ENCODE data around the gene SAP130.

The SAP130 gene

DNA sequence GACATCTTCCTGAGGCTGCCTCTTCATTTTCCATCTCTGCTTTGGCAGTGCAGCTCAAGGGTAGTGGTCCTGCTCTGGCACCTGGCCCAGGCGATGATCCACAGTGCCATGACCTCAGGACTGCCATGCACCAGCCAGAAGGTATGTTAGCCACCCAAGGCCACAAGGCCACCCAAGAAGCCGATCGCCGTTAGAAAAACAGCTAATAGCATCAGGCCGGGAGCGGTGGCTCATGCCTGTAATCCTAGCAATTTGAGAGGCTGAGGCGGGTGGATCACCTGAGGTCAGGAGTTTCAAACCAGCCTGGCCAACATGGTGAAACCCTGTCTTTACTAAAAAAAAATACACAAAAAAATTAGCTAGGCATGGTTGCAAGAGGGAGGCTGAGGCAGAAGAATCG is 34.7 kb upstream of the SAP130 start:
- Histone ChIP-seq H3K4me3 (ENCODE audit: low read depth, low read length) (no peak overlapping the region), H3K27me3 (no peaks in the 10 kb centered on the region), H3K4me1 (no peaks in the 10 kb centered on the region), H3K36me3 (no peaks in the 10 kb centered on the region), H3K9me3 (no peaks in the 10 kb centered on the region)
- no peak for DNase-seq
- TF ChIP-seq, protein P1, sequence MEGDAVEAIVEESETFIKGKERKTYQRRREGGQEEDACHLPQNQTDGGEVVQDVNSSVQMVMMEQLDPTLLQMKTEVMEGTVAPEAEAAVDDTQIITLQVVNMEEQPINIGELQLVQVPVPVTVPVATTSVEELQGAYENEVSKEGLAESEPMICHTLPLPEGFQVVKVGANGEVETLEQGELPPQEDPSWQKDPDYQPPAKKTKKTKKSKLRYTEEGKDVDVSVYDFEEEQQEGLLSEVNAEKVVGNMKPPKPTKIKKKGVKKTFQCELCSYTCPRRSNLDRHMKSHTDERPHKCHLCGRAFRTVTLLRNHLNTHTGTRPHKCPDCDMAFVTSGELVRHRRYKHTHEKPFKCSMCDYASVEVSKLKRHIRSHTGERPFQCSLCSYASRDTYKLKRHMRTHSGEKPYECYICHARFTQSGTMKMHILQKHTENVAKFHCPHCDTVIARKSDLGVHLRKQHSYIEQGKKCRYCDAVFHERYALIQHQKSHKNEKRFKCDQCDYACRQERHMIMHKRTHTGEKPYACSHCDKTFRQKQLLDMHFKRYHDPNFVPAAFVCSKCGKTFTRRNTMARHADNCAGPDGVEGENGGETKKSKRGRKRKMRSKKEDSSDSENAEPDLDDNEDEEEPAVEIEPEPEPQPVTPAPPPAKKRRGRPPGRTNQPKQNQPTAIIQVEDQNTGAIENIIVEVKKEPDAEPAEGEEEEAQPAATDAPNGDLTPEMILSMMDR (IDR thresholded peaks at IDR 0.05; ENCODE audit: low read depth, low read length), result no peak

DNA sequence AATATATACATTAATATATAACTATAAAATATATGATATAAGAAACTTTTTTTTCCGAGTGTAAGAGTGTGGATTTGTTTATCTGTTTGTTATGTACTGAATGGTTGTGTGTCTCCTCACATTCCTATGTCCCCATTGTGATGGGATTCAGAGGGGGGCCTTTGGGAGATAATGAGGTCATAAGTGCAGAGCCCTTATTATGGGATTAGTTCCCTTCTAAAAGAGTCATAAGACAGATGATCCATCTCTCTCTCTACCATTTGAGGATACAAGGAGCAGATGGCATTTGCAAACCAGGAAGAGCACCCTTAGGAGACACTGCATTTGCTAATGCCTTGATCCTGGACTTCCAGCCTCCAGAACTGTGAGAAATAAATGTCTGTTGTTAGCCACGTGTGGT is 30.3 kb upstream of the SAP130 start:
- no peaks in the 10 kb centered on the region for H3K9me3 ChIP-seq
- no peaks in the 10 kb centered on the region for H3K4me1 ChIP-seq
- no peaks in the 10 kb centered on the region for H3K36me3 ChIP-seq
- no peak for DNase-seq
- TF ChIP-seq, protein P1 (IDR thresholded peaks at IDR 0.05; ENCODE audit: low read depth, low read length), result no peak
- H3K4me3 ChIP-seq (ENCODE audit: low read depth, low read length), result no peak overlapping the region
- no peaks in the 10 kb centered on the region for H3K27me3 ChIP-seq

DNA sequence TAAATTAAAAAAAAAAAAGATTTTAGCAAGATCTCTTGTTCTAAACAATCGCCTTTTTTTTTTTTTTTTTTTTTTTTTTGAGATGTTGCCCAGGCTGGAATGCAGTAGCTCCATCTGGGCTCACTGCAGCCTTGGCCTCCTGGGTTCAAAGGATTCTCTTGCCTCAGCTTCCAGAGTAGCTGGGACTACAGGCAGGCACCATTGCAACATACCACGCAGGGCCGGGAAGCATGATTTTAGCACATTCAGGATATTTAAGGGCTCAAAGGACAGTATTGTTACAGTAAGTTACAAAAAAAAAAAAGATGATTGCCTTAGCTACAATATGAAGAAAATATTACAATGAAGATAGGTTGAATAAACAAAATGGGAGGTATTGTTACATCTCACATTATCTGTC is 29.5 kb upstream of the SAP130 start:
- Histone ChIP-seq H3K4me1 (no peaks in the 10 kb centered on the region), H3K27me3 (no peaks in the 10 kb centered on the region), H3K4me3 (ENCODE audit: low read depth, low read length) (no peak overlapping the region), H3K9me3 (no peaks in the 10 kb centered on the region), H3K36me3 (no peaks in the 10 kb centered on the region)
- TF ChIP-seq, protein P1 (IDR thresholded peaks at IDR 0.05; ENCODE audit: low read depth, low read length), result no peak
- DNase-seq, result no peak

DNA sequence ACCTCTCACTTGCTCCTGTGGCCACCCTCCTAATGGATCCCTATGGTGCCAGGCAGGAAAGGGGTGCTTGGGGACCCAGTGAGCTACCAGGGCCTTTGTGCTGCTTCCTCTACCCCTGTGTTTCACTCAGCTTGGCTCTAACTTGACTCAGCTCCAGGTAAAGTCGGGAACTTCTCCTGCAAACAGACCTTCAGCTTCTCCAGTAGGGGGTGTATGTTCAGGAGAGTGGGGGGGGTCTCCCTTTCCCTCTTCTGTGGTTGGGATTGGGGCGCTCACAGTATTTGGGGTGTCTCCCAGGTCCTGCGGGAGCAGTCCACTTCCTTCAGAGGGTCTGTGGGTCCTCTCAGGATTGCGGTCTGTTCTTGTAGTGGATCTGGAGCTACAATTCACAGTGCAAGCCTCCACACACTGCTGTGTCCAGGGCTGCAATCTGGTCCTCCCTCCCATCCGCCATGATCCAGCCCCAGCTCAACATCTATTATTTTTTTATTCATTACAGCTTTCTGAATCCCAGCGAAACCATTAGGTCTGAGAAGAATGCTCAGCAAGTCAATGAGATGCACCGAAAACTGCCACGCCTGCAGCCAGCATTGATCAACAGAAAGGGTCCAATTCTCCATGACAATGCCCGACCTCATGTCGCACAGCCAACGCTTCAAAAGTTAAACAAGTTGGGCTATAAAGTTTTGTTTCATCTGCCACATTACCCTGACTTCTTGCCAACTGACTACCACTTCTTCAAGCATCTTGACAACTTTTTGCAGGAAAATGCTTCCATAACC is 26.4 kb upstream of the SAP130 start:
- H3K4me1 ChIP-seq, result no peaks in the 10 kb centered on the region
- no peaks in the 10 kb centered on the region for H3K27me3 ChIP-seq
- DNase-seq, result no peak
- TF ChIP-seq, protein P1 (IDR thresholded peaks at IDR 0.05; ENCODE audit: low read depth, low read length), result no peak
- no peaks in the 10 kb centered on the region for H3K9me3 ChIP-seq
- H3K4me3 ChIP-seq (ENCODE audit: low read depth, low read length), result no peak overlapping the region
- no peaks in the 10 kb centered on the region for H3K36me3 ChIP-seq

DNA sequence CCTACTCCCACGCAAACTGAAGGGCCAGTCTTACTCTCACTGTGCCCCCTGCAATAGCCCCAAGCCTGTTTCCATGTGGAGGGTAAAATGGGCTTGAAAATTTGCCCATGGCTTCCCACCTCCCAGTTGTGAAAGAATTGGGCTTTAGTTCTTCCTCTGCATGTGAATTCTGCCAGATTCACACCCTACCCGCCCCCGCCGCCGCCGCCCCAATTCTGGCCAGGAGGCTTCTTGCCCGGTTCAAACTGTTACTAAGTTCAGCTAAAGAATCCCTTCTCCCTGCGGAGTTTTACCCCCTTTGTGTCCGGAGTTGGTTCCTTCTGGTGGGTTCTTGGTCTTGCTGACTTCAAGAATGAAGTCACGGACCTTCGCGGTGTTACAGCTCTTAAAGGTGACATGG is 25.5 kb upstream of the SAP130 start:
- Histone ChIP-seq H3K4me1 (no peaks in the 10 kb centered on the region), H3K36me3 (no peaks in the 10 kb centered on the region), H3K9me3 (no peaks in the 10 kb centered on the region), H3K4me3 (ENCODE audit: low read depth, low read length) (no peak overlapping the region), H3K27me3 (no peaks in the 10 kb centered on the region)
- TF ChIP-seq, protein P1 (IDR thresholded peaks at IDR 0.05; ENCODE audit: low read depth, low read length), result no peak
- no peak for DNase-seq

DNA sequence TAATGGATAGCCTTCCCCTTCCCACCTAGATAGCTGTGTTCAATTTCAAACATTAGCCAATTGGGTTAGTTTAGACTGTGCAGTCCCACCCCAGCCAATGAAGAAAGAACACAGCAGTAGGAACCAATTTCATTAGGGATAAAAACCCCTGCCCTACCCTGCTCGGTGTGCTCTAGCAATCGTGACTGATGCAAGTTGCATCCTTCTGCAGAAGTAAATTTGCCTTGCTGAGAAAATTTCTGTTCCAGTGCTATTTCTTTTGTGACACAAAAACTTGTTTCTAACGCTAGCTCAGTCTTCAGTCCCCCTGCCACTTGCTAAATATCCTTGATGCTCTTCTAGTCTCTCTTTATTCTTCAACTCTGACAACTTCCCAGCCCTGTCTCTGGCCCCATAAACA is 15.2 kb upstream of the SAP130 start:
- TF ChIP-seq, protein P1 (IDR thresholded peaks at IDR 0.05; ENCODE audit: low read depth, low read length), result no peak
- Histone ChIP-seq H3K4me3 (ENCODE audit: low read depth, low read length) (no peak overlapping the region), H3K36me3 (no peaks in the 10 kb centered on the region), H3K27me3 (no peaks in the 10 kb centered on the region), H3K4me1 (no peaks in the 10 kb centered on the region), H3K9me3 (no peaks in the 10 kb centered on the region)
- no peak for DNase-seq
